GM18520 (cell line): Measurements from ENCODE around the gene MIPOL1.
"Not testable (repeated sequence)": the region's sequence is repeated elsewhere in the genome, so short reads cannot be mapped to it uniquely, and the experiment has no call there.

Experiments
- ATAC-seq: cut with Tn5 transposase; IDR thresholded peaks from one replicate; pipeline ENCODE4 v1.9.1; 2021; ENCODE audit not compliant: unreplicated experiment

MIPOL1 gene

GRCh38 chr14:37197421-37198272 is at the start of gene MIPOL1:
MIPOL1 (plus strand) TSS chr14:37197937; CDS start chr14:37247889, 49,952 bp downstream.
- ATAC-seq: no peak

- no peak for ATAC-seq
Observed at GRCh38 chr14:37150414-37150813, 47.3 kb upstream of the MIPOL1 start.

- ATAC-seq: no peak
Observed at GRCh38 chr14:37153005-37153404, 44.7 kb upstream of the MIPOL1 start.

GRCh38 chr14:37153483-37153882 is 44.3 kb upstream of the MIPOL1 start:
- no peak for ATAC-seq

- no peak for ATAC-seq
Observed at GRCh38 chr14:37157987-37158386, 39.8 kb upstream of the MIPOL1 start.

GRCh38 chr14:37162307-37162706 is 35.4 kb upstream of the MIPOL1 start:
- not testable (repeated sequence) for ATAC-seq

- no peak for ATAC-seq
Observed at GRCh38 chr14:37165794-37166193, 31.9 kb upstream of the MIPOL1 start.

- ATAC-seq: no peak
Observed at GRCh38 chr14:37167151-37168047, 30.3 kb upstream of the MIPOL1 start.

- ATAC-seq: no peak
Observed at GRCh38 chr14:37168721-37169120, 29.0 kb upstream of the MIPOL1 start.

GRCh38 chr14:37170237-37170636 is 27.5 kb upstream of the MIPOL1 start:
- ATAC-seq: no peak

GRCh38 chr14:37170993-37171392 is 26.7 kb upstream of the MIPOL1 start:
- no peak for ATAC-seq

- ATAC-seq: no peak
Observed at GRCh38 chr14:37171678-37172023, 26.1 kb upstream of the MIPOL1 start.

GRCh38 chr14:37172024-37172869 is 25.5 kb upstream of the MIPOL1 start, which contains the start of gene SLC25A21:
SLC25A21 (minus strand) TSS chr14:37172606.
- ATAC-seq: no peak

GRCh38 chr14:37172936-37173614 is 24.7 kb upstream of the MIPOL1 start:
- ATAC-seq: no peak

- ATAC-seq: no peak
Observed at GRCh38 chr14:37179896-37180502, 17.7 kb upstream of the MIPOL1 start.

GRCh38 chr14:37180886-37181285 is 16.9 kb upstream of the MIPOL1 start:
- not testable (repeated sequence) for ATAC-seq

- ATAC-seq: no peak
Observed at GRCh38 chr14:37181441-37181840, 16.3 kb upstream of the MIPOL1 start.

- not testable (repeated sequence) for ATAC-seq
Observed at GRCh38 chr14:37184520-37184919, 13.2 kb upstream of the MIPOL1 start.

- no peak for ATAC-seq
Observed at GRCh38 chr14:37185670-37186069, 12.1 kb upstream of the MIPOL1 start.

GRCh38 chr14:37186865-37187264 is 10.9 kb upstream of the MIPOL1 start:
- no peak for ATAC-seq
